Measurements from ENCODE around the gene NOS1AP.

- TF ChIP-seq, protein P1, sequence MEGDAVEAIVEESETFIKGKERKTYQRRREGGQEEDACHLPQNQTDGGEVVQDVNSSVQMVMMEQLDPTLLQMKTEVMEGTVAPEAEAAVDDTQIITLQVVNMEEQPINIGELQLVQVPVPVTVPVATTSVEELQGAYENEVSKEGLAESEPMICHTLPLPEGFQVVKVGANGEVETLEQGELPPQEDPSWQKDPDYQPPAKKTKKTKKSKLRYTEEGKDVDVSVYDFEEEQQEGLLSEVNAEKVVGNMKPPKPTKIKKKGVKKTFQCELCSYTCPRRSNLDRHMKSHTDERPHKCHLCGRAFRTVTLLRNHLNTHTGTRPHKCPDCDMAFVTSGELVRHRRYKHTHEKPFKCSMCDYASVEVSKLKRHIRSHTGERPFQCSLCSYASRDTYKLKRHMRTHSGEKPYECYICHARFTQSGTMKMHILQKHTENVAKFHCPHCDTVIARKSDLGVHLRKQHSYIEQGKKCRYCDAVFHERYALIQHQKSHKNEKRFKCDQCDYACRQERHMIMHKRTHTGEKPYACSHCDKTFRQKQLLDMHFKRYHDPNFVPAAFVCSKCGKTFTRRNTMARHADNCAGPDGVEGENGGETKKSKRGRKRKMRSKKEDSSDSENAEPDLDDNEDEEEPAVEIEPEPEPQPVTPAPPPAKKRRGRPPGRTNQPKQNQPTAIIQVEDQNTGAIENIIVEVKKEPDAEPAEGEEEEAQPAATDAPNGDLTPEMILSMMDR (IDR thresholded peaks at IDR 0.05) = no peak
- TF ChIP-seq ESRRA (CRISPR knock-in tag; IDR thresholded peaks at IDR 0.05; ENCODE audit: borderline replicate concordance) = no peak
Observed at GRCh38 chr1:162376691-162377090, 307.2 kb downstream of the NOS1AP start, which contains the start of gene SPATA46.

All from WTC11 (cell line).